ENCODE measurements around the gene POPDC3. TPM values are rescaled to one million over a fixed set of nuclear protein-coding genes. Genes with fewer than 3 reads are reported as not detected.

Gene POPDC3
- total RNA-seq, 1 experiment from 2014 or later = 5.7 TPM

DNA sequence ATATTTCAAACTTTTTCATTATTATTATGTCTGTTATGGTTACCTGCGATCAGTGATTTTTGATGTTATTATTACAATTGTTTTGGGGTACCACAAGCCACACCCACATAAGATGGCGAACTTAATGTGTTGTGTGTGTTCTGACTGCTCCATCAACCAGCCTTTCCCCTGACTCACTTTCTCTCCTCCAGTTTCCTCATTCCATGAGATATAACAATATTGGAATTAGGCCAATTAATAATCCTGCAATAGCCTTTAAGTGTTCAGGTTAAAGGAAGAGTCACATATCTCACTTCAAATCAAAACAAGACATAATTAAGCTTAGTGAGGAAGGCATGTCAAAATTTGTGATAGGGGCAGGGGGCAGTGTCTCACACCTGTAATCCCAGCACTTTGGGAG lies 16.3 kb upstream of the POPDC3 start:
- TF ChIP-seq, protein P1, sequence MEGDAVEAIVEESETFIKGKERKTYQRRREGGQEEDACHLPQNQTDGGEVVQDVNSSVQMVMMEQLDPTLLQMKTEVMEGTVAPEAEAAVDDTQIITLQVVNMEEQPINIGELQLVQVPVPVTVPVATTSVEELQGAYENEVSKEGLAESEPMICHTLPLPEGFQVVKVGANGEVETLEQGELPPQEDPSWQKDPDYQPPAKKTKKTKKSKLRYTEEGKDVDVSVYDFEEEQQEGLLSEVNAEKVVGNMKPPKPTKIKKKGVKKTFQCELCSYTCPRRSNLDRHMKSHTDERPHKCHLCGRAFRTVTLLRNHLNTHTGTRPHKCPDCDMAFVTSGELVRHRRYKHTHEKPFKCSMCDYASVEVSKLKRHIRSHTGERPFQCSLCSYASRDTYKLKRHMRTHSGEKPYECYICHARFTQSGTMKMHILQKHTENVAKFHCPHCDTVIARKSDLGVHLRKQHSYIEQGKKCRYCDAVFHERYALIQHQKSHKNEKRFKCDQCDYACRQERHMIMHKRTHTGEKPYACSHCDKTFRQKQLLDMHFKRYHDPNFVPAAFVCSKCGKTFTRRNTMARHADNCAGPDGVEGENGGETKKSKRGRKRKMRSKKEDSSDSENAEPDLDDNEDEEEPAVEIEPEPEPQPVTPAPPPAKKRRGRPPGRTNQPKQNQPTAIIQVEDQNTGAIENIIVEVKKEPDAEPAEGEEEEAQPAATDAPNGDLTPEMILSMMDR (conservative IDR thresholded peaks at IDR 0.05) = no peak
- Histone ChIP-seq H3K27ac (ENCODE audit: insufficient read length, low read depth, low read length) (no peak overlapping the region), H3K79me1 (ENCODE audit: insufficient read depth, low read depth, low read length, poor library complexity, severe bottlenecking) (no peaks in the 10 kb centered on the region), H3K4ac (ENCODE audit: low read depth, low read length) (no peak overlapping the region), H4K5ac (ENCODE audit: insufficient read length, low read depth, low read length) (no peak overlapping the region), H3K9ac (ENCODE audit: extremely low read depth, insufficient read length, low read length) (no peak overlapping the region), H3K56ac (ENCODE audit: insufficient read length, low read depth, low read length) (no peak overlapping the region), H2BK20ac (ENCODE audit: low read depth, low read length, poor library complexity, severe bottlenecking) (no peak overlapping the region), H3T11ph (ENCODE audit: low read length) (no peak overlapping the region), H2BK5ac (ENCODE audit: insufficient read length, low read length) (no peak overlapping the region), H2BK120ac (ENCODE audit: low read depth, low read length, poor library complexity, severe bottlenecking) (no peak overlapping the region), H3K4me2 (ENCODE audit: insufficient read depth, insufficient read length, low read length) (no peak overlapping the region), H3K79me2 (ENCODE audit: insufficient read depth, low read length) (no peaks in the 10 kb centered on the region), H4K20me1 (ENCODE audit: control insufficient read depth, insufficient read depth, insufficient read length) (no peaks in the 10 kb centered on the region), H3K9me3 (ENCODE audit: control insufficient read depth, low read depth, low read length) (no peaks in the 10 kb centered on the region), H3K27me3 (ENCODE audit: insufficient read depth, low read length) (no peaks in the 10 kb centered on the region), H3K14ac (ENCODE audit: insufficient read depth, low read length) (no peak overlapping the region), H2AK5ac (ENCODE audit: insufficient read length, low read length) (no peak overlapping the region), H3K18ac (ENCODE audit: insufficient read length, low read depth, low read length) (no peak overlapping the region), H3K23ac (ENCODE audit: insufficient read length, low read depth, low read length) (no peak overlapping the region), H3K4me1 (ENCODE audit: insufficient read depth, low read length) (no peaks in the 10 kb centered on the region; the same call in 1 of the 2 replicates), H3K23me2 (ENCODE audit: insufficient read length, low read depth, low read length, poor library complexity, severe bottlenecking) (no peaks in the 10 kb centered on the region), H2BK15ac (ENCODE audit: low read depth, low read length) (no peak overlapping the region), H4K8ac (replicated peaks; ENCODE audit: insufficient read length, low read depth, low read length) (no peak overlapping the region), H4K91ac (ENCODE audit: insufficient read length, low read depth, low read length) (no peak overlapping the region), H2AFZ (ENCODE audit: low read length) (no peak overlapping the region), H2BK12ac (ENCODE audit: insufficient read length, low read depth, low read length) (no peak overlapping the region)
- H3K4me3 Mint-ChIP-seq = no peak overlapping the region
- no peak for DNase-seq
- H3K36me3 Mint-ChIP-seq (ENCODE audit: insufficient read depth in 1 of 3, low read depth in 3 of 3) = no peaks in the 10 kb centered on the region; a peak in 2 of 7 replicates
- peaks cover 5 to 7% of the 10 kb centered on the region in 2 experiments; a peak in 2 of 5 replicates for H3K9me3 Mint-ChIP-seq
- no CpG with 5 or more reads among the region's 2 CpGs for WGBS (ENCODE audit: extremely low coverage, insufficient read length, low lambda C conversion rate)
- H3K27ac Mint-ChIP-seq = no peak overlapping the region
- H3K27me3 Mint-ChIP-seq (ENCODE audit: low read depth) = no peaks in the 10 kb centered on the region
- H3K4me1 Mint-ChIP-seq = peaks cover 6 to 7% of the 10 kb centered on the region in 2 experiments
